Measurements from ENCODE around the gene SH3PXD2A. TPM values are rescaled to one million over a fixed set of nuclear protein-coding genes. Genes with fewer than 3 reads are reported as not detected.
A peak's percentile ranks its signal among the peaks of the same experiment; 100 is the strongest.

Gene SH3PXD2A
- total RNA-seq, 1 donor, result 29.0 TPM

DNA sequence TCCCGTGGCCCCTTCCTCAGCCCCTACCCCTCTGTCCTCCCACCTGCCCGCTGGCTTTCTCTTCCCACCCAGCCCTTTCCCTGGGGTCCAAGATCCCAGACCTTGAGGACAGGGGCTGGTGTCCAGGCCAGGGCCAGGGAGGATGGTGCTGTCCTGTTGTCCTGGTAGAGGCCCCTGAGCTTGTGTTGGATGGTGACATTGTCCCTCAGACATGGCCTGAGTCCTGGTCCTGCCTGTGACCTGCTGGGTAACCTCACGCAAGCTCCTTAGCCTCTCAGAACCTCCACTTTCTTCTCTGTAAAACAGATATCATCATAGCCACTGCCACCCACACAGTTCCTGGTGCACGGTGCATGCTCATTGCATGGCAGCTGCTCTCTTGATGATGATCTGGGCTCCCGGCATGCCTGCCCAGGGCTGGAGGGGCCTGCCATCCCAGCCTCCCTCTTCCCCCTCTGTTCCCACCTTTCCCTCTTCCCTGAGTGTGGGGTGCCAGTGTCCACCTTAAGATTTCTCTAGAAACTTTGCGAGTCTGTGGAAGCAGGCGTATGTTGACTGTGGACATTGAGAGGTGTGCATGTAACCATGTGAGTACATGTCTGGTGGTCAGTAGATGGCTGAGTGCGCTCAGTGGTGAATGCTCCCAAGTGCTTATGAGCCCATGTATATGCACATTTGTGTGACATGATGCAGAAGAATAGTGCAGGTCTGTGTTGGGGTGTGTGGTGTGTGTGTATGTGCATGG lies 301.5 kb downstream of the SH3PXD2A start:
- Histone ChIP-seq H2AFZ (ENCODE audit: low read length) (no peak overlapping the region), H3K27me3 (ENCODE audit: insufficient read depth, low read length) (peaks cover 27% of the 10 kb centered on the region), H3K4me2 (ENCODE audit: insufficient read depth, low read length) (no peak overlapping the region), H3K9me3 (ENCODE audit: low read depth, low read length) (peaks cover 12% of the 10 kb centered on the region), H3K27ac (ENCODE audit: low read depth, low read length) (no peak overlapping the region), H3K36me3 (ENCODE audit: insufficient read depth, low read length) (no peaks in the 10 kb centered on the region), H3K79me2 (ENCODE audit: insufficient read depth, low read length) (no peaks in the 10 kb centered on the region), H4K20me1 (ENCODE audit: insufficient read depth, low read length) (no peaks in the 10 kb centered on the region), H3K4me1 (ENCODE audit: insufficient read depth, low read length) (no peaks in the 10 kb centered on the region), H3K4me3 (ENCODE audit: insufficient read depth, low read length) (no peak overlapping the region)
- TF ChIP-seq, protein P1, sequence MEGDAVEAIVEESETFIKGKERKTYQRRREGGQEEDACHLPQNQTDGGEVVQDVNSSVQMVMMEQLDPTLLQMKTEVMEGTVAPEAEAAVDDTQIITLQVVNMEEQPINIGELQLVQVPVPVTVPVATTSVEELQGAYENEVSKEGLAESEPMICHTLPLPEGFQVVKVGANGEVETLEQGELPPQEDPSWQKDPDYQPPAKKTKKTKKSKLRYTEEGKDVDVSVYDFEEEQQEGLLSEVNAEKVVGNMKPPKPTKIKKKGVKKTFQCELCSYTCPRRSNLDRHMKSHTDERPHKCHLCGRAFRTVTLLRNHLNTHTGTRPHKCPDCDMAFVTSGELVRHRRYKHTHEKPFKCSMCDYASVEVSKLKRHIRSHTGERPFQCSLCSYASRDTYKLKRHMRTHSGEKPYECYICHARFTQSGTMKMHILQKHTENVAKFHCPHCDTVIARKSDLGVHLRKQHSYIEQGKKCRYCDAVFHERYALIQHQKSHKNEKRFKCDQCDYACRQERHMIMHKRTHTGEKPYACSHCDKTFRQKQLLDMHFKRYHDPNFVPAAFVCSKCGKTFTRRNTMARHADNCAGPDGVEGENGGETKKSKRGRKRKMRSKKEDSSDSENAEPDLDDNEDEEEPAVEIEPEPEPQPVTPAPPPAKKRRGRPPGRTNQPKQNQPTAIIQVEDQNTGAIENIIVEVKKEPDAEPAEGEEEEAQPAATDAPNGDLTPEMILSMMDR (IDR thresholded peaks at IDR 0.05; ENCODE audit: extremely low read depth, low read depth, low read length), result no peak
- peak; percentile 64 for DNase-seq (ENCODE audit: insufficient read length, low spot score, missing footprints)

DNA sequence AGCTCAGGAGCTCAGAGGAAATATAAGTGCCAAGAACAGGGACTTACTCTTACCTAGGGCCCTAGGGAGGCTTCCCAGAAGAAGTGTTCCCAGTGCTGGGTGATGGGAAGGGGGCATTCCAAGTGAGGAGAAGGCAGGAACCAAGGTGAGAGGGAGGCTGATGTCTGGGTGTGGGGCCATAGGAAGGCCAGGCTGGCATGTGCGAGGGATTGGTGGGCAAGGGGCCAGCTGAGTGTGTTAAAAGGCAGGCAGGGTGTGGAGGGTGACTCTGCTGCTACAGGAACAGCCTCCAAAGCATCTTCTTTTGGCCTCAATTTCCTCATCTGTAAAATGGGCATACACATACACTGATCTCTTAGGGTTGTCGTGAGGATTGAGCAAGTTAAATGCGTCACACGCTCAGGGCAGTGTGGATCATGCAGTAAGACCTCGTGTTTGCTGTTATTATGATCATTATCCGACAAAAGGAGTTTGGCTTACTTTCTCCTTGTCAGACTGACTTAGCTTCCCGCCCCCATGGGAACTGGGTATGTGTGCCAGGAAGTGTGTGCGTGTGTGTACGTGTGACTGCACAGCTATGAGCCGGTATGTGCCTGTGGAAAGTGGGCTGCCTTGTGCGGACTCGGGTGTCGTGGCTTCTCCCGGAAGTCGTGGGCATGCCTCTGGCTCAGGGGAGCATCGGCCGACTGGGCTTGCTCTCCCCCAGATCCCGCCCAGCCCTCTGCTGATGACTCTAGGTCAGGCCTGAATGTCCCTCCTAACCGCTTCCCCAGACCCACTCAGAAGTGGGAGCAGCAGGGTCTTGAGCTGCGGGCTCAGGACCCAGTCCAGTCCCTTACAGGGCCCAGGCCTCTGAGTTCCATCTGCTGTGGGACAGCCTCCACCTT lies 302.3 kb downstream of the SH3PXD2A start:
- H3K4me2 ChIP-seq (ENCODE audit: insufficient read depth, low read length), result no peak overlapping the region
- peaks cover 22% of the 10 kb centered on the region for H3K27me3 ChIP-seq (ENCODE audit: insufficient read depth, low read length)
- no peak overlapping the region for H3K4me3 ChIP-seq (ENCODE audit: insufficient read depth, low read length)

DNA sequence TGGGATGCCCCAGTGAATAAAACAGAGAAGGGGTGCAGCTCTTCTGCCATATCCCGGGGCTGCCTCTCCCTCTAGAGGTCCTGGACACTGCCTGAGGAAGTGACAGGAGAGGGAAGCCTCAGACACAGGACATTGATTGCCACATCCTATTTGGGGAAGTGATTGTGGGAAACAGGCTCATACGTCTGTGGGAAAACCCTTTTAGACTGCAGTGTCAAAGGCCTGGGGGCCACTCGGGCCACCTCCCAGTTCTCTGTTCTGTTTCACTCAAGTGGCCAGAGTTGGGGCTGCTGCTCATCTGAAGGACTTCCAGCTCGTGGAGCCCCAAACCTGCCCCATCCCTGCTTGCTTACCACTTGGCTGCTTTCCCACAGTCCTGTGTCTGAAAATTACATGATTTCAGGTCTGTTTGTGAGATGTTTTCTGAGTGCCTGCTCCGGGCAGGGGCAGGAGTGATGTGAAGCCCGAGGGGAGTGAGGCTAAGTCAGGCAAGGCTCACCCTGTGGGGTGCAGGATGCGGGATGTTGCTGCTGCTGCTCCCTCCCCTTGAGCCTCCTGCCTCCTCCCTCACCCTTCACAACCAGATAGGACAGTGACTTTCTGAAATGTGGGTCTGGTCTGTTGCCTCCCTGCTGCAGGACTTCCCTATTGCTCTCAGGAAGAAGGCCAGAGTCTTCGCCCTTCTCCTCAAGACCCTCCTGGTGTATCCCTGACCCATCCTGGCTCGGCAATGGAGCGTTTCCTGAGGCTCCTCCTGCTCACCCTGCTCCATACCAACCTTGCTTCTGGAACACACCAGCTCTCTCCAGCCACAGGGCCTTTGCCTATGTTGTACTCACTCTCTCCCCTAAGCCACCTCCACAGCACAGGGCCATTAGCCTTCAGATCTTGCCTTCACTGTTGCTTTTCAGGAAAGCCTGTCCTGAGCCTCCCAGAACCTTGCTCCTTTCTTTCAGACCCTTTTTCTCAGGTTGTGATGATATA lies 303.5 kb downstream of the SH3PXD2A start:
- Histone ChIP-seq H4K20me1 (ENCODE audit: insufficient read depth, low read length) (no peaks in the 10 kb centered on the region), H3K4me3 (ENCODE audit: insufficient read depth, low read length) (no peak overlapping the region), H3K4me2 (ENCODE audit: insufficient read depth, low read length) (no peak overlapping the region), H3K79me2 (ENCODE audit: insufficient read depth, low read length) (no peaks in the 10 kb centered on the region), H3K27ac (ENCODE audit: low read depth, low read length) (no peak overlapping the region), H3K36me3 (ENCODE audit: insufficient read depth, low read length) (no peaks in the 10 kb centered on the region), H2AFZ (ENCODE audit: low read length) (no peak overlapping the region), H3K9me3 (ENCODE audit: low read depth, low read length) (peaks cover 12% of the 10 kb centered on the region), H3K27me3 (ENCODE audit: insufficient read depth, low read length) (peaks cover 21% of the 10 kb centered on the region), H3K4me1 (ENCODE audit: insufficient read depth, low read length) (no peaks in the 10 kb centered on the region)
- TF ChIP-seq, protein P1 (IDR thresholded peaks at IDR 0.05; ENCODE audit: extremely low read depth, low read depth, low read length), result no peak
- DNase-seq (ENCODE audit: insufficient read length, low spot score, missing footprints), result peak; percentile 77

More for the DNA sequence above, 302.3 kb downstream of the SH3PXD2A start:
- Histone ChIP-seq H3K9me3 (ENCODE audit: low read depth, low read length) (peaks cover 12% of the 10 kb centered on the region), H3K79me2 (ENCODE audit: insufficient read depth, low read length) (no peaks in the 10 kb centered on the region), H3K36me3 (ENCODE audit: insufficient read depth, low read length) (no peaks in the 10 kb centered on the region), H4K20me1 (ENCODE audit: insufficient read depth, low read length) (no peaks in the 10 kb centered on the region), H3K27ac (ENCODE audit: low read depth, low read length) (no peak overlapping the region), H2AFZ (ENCODE audit: low read length) (no peak overlapping the region), H3K4me1 (ENCODE audit: insufficient read depth, low read length) (no peaks in the 10 kb centered on the region)
- TF ChIP-seq, protein P1 (IDR thresholded peaks at IDR 0.05; ENCODE audit: extremely low read depth, low read depth, low read length), result no peak
- peak; percentile 60 for DNase-seq (ENCODE audit: insufficient read length, low spot score, missing footprints)
